HFFc6 (cell line): Measurements from ENCODE around the gene POM121L2. TPM values are rescaled to one million over a fixed set of nuclear protein-coding genes. Genes with fewer than 3 reads are reported as not detected.
"Not testable (repeated sequence)": the region's sequence is repeated elsewhere in the genome, so short reads cannot be mapped to it uniquely, and the experiment has no call there.

ENCODE experiments used
- DNase-seq: peaks from one replicate; pipeline ENCODE4 v3.0.0-alpha.2; 2018
- H3K27ac Mint-ChIP-seq: 2 replicates; pipeline ENCODE4 v1.8.0; 2020; ENCODE audit warnings: mild to moderate bottlenecking, mixed read lengths
- H3K27me3 Mint-ChIP-seq: 2 replicates; pipeline ENCODE4 v1.8.0; 2021; ENCODE audit warnings: mild to moderate bottlenecking, moderate library complexity, mixed read lengths; ENCODE audit not compliant: insufficient read depth
- H3K36me3 Mint-ChIP-seq: 2 replicates; pipeline ENCODE4 v1.8.0; 2021; ENCODE audit warnings: low read depth, mixed read lengths
- H3K4me1 Mint-ChIP-seq: 2 replicates; pipeline ENCODE4 v1.8.0; 2020; ENCODE audit warnings: low read depth, mixed read lengths
- H3K4me3 Mint-ChIP-seq: 2 replicates; pipeline ENCODE4 v1.8.0; 2020; ENCODE audit warnings: mild to moderate bottlenecking, moderate library complexity, mixed read lengths
- H3K9me3 Mint-ChIP-seq: 2 replicates; pipeline ENCODE4 v1.8.0; 2020; ENCODE audit warnings: mild to moderate bottlenecking, mixed read lengths
- total RNA-seq, 6 experiments: library from RNA; stranded (reverse); fragmentation: NEBNext Ultra II Directional; extraction: Animal tissue kit (Norgen Biotek cat#: 25700); gene quantifications; 2 replicates in 1 of 6; 3 replicates in 5 of 6; pipeline ENCODE4 v1.2.3, GENCODE V29; 2021
- TF ChIP-seq, protein P1 (sequence below): fragments of 200-600 bp; sonication (generic); IDR thresholded peaks from 2 replicates; pipeline ENCODE4 v1.5.0; 2021; ENCODE audit warnings: antibody characterized with exemption, mild to moderate bottlenecking

Gene POM121L2
- total RNA-seq, 6 experiments from 2014 or later = not detected

DNA sequence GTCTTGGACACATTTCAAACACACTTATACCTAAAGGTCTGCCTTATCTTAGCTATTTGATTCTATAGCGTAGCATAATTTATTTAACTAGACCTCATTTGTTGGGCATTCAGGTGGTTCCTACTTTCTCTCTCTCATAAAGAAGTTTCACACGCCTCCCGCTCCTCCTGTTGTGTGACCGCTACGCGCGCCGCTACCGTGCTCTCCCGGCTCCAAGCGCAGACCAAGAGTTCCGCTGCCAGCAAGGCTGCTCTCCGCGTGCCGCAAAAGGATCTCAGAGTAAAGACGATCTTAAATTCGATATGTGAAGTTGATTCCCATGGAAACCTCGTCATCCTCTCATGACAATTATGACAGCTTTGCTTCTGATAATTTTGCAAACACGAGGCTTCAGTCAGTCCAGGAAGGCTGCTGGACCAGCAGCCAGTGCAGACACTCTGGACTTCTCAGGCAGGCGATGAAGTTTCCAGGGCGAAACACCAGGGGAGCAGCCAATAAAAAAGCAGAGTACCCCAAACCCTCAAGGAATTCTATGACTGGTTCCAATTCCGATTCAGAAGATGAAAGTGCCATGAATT lies 44.1 kb downstream of the POM121L2 start:
- Mint-ChIP-seq H3K4me1 (no peaks in the 10 kb centered on the region; the same call in 1 of the 2 replicates), H3K4me3 (no peak overlapping the region), H3K36me3 (no peaks in the 10 kb centered on the region), H3K9me3 (no peaks in the 10 kb centered on the region), H3K27ac (no peak overlapping the region), H3K27me3 (peaks cover 15% of the 10 kb centered on the region)
- DNase-seq = no peak
- TF ChIP-seq, protein P1, sequence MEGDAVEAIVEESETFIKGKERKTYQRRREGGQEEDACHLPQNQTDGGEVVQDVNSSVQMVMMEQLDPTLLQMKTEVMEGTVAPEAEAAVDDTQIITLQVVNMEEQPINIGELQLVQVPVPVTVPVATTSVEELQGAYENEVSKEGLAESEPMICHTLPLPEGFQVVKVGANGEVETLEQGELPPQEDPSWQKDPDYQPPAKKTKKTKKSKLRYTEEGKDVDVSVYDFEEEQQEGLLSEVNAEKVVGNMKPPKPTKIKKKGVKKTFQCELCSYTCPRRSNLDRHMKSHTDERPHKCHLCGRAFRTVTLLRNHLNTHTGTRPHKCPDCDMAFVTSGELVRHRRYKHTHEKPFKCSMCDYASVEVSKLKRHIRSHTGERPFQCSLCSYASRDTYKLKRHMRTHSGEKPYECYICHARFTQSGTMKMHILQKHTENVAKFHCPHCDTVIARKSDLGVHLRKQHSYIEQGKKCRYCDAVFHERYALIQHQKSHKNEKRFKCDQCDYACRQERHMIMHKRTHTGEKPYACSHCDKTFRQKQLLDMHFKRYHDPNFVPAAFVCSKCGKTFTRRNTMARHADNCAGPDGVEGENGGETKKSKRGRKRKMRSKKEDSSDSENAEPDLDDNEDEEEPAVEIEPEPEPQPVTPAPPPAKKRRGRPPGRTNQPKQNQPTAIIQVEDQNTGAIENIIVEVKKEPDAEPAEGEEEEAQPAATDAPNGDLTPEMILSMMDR = no peak

DNA sequence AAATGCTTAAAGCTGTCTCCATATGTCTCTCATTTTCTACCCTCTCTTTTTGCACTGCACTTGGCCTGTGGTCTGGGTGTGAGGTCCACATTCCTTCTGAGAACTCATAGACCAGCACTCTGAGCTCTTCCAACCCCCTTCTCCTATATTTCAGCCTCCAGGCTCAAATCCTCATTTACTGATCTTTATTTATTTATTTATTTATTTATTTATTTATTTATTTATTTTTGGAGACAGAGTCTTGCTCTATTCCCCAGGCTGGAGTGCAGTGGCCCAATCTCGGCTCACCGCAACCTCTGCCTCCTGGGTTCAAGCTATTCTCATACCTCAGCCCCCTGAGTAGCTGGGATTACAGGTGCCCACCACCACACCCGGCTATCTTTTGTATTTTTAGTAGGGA lies 45.1 kb downstream of the POM121L2 start:
- peaks cover 15% of the 10 kb centered on the region for H3K27me3 Mint-ChIP-seq
- not testable (repeated sequence) for DNase-seq, H3K9me3 Mint-ChIP-seq, H3K36me3 Mint-ChIP-seq, H3K4me3 Mint-ChIP-seq, H3K27ac Mint-ChIP-seq, H3K4me1 Mint-ChIP-seq

DNA sequence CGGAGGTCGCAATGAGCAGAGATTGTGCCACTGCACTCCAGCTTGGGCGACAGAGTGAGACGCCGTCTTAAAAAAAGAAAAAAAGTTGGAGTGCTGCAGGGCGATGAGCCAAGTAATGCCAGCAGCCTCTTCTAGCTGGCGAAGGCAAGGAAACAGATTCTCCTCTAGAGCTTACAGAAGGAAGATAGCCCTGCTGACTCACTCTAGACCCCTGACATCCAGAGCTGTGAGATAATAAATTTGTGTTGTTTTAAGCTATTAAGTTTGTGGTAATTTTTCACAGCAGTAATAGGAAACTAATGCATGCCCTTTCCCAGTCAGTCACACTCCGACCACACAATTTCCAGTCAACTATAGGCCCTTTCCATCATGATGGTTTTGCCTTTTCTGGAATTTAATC lies 48.2 kb downstream of the POM121L2 start:
- Mint-ChIP-seq H3K36me3 (no peaks in the 10 kb centered on the region), H3K27ac (no peak overlapping the region), H3K27me3 (peaks cover 17% of the 10 kb centered on the region), H3K4me1 (peaks cover 11% of the 10 kb centered on the region), H3K9me3 (no peaks in the 10 kb centered on the region), H3K4me3 (no peak overlapping the region)
- DNase-seq = no peak
- TF ChIP-seq, protein P1 = no peak

DNA sequence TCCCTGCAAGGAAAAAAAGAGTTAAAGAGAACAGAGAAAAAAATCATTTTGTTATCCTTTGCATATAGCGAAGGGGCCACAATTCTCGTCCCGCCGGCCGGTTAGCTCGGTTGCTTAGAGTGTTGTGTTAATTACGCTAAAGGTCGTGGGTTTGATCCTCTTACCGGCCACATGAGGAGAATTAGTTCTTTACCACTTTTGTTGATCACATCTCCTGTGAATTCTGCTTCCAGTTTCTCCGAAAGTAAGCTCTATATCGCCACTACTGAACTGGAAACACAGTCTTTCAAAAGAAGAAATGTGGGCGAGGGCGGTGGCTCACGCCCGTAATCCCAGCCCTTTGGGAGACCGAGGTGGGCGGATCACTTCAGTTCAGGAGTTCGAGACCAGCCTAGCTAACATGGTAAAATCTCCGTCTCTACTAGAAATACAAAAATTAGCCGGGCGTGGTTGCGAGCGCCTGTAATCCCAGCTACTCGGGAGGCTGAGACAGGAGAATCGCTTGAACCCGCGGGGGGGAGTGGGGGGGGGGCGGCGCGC lies 51.2 kb downstream of the POM121L2 start:
- no peaks in the 10 kb centered on the region for H3K9me3 Mint-ChIP-seq
- H3K27ac Mint-ChIP-seq = no peak overlapping the region
- TF ChIP-seq, protein P1 = no peak

DNA sequence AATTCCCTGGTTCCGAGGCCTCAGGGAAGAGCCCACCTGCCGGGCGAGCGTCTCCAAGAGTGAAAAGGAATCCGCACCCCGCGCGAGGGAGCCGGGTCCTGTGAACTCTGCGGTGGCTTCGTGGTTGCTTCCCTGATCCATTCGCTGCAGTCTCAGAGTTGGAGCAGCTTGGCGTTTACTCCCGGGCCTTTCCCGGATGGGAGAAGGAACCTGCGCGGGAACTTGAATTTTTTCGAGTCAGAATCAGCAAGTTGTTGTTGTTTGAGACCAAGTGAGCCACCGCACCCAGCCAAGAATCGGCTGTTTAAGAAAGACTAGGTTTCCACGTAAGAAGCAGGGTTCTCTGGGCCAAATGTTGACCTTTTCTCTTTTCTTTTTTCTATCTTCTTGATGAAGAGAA lies 51.7 kb downstream of the POM121L2 start:
- Mint-ChIP-seq H3K27ac (no peak overlapping the region), H3K27me3 (peaks cover 16% of the 10 kb centered on the region)

More for the DNA sequence above, 51.2 kb downstream of the POM121L2 start:
- H3K27me3 Mint-ChIP-seq = peaks cover 12% of the 10 kb centered on the region
- H3K4me3 Mint-ChIP-seq = peak overlapping the region; percentile 75
- no peaks in the 10 kb centered on the region for H3K36me3 Mint-ChIP-seq
- peak; percentile 22 for DNase-seq
- peaks cover 11% of the 10 kb centered on the region for H3K4me1 Mint-ChIP-seq

More for the DNA sequence above, 51.7 kb downstream of the POM121L2 start:
- H3K4me1 Mint-ChIP-seq = peaks cover 11% of the 10 kb centered on the region
- H3K4me3 Mint-ChIP-seq = peak overlapping the region; percentile 75
- TF ChIP-seq, protein P1 = no peak
- DNase-seq = no peak
- no peaks in the 10 kb centered on the region for H3K9me3 Mint-ChIP-seq
- no peaks in the 10 kb centered on the region for H3K36me3 Mint-ChIP-seq

Other genes starting within 250 kb of the POM121L2 start
- not detected for gene PRSS16, start 64.6 kb downstream of the POM121L2 start, total RNA-seq
- gene ZNF391, start 76.5 kb upstream of the POM121L2 start, total RNA-seq = under 1 TPM; 0.46 to 0.82 (median 0.60) TPM
- gene ZNF184, start 160.8 kb upstream of the POM121L2 start, total RNA-seq = 1 to 10 TPM; 3.8 to 5.2 (median 4.1) TPM